ENCODE data around the gene TNS3.
"Not testable (repeated sequence)": the region's sequence is repeated elsewhere in the genome, so short reads cannot be mapped to it uniquely, and the experiment has no call there.

The TNS3 gene

GRCh38 chr7:47444376-47445098 lies 137.4 kb downstream of the TNS3 start:
- no peak for DNase-seq

- no peak for DNase-seq
Observed at GRCh38 chr7:47443049-47443448, 138.9 kb downstream of the TNS3 start.

- DNase-seq: no peak
Observed at GRCh38 chr7:47442605-47442865, 139.4 kb downstream of the TNS3 start.

- DNase-seq: no peak
Observed at GRCh38 chr7:47441796-47442604, 139.9 kb downstream of the TNS3 start.

- DNase-seq: not testable (repeated sequence)
Observed at GRCh38 chr7:47441048-47441447, 140.9 kb downstream of the TNS3 start.

- DNase-seq: no peak
Observed at GRCh38 chr7:47440320-47440719, 141.6 kb downstream of the TNS3 start.

GRCh38 chr7:47439181-47439667 lies 142.7 kb downstream of the TNS3 start:
- no peak for DNase-seq

- DNase-seq: no peak
Observed at GRCh38 chr7:47438411-47439029, 143.4 kb downstream of the TNS3 start.

GRCh38 chr7:47435889-47436312 lies 146.0 kb downstream of the TNS3 start:
- no peak for DNase-seq

- no peak for DNase-seq
Observed at GRCh38 chr7:47433564-47433895, 148.4 kb downstream of the TNS3 start.

GRCh38 chr7:47432671-47433563 lies 149.0 kb downstream of the TNS3 start:
- DNase-seq: no peak

GRCh38 chr7:47430422-47430821 lies 151.5 kb downstream of the TNS3 start:
- no peak for DNase-seq

GRCh38 chr7:47428768-47429472 lies 153.0 kb downstream of the TNS3 start:
- no peak for DNase-seq

- no peak for DNase-seq
Observed at GRCh38 chr7:47428052-47428767, 153.7 kb downstream of the TNS3 start.

- no peak for DNase-seq
Observed at GRCh38 chr7:47427051-47427643, 154.8 kb downstream of the TNS3 start.

- no peak for DNase-seq
Observed at GRCh38 chr7:47424523-47424922, 157.4 kb downstream of the TNS3 start.

GRCh38 chr7:47423196-47423595 lies 158.7 kb downstream of the TNS3 start:
- no peak for DNase-seq

- DNase-seq: no peak
Observed at GRCh38 chr7:47422611-47423010, 159.3 kb downstream of the TNS3 start.

GRCh38 chr7:47421456-47421855 lies 160.5 kb downstream of the TNS3 start:
- DNase-seq: no peak

GRCh38 chr7:47420122-47420780 lies 161.7 kb downstream of the TNS3 start:
- no peak for DNase-seq

GRCh38 chr7:47419471-47419870 lies 162.4 kb downstream of the TNS3 start:
- DNase-seq: no peak

Measured in NCI-H510A (cell line).